Measurements from ENCODE around the gene CALCOCO1. TPM values are rescaled to one million over a fixed set of nuclear protein-coding genes. Genes with fewer than 3 reads are reported as not detected.
A peak's percentile ranks its signal among the peaks of the same experiment; 100 is the strongest.

Gene CALCOCO1
- total RNA-seq, 4 donors from 2014 or later, result 153 to 212 (median 155) TPM

- peaks cover 21 to 28% of the 10 kb centered on the region in 2 donors for H3K4me1 ChIP-seq
- no peaks in the 10 kb centered on the region for H3K27me3 ChIP-seq
- H3K36me3 ChIP-seq, result peaks cover 4 to 10% of the 10 kb centered on the region in 2 donors
- H3K9me3 ChIP-seq, result no peaks in the 10 kb centered on the region
- WGBS, 2 donors, result 57 to 72% methylated on average over 2 of the region's 2 CpGs
- H3K4me3 ChIP-seq (replicated peaks in 1 of 3), result no peak overlapping the region
- DNase-seq, result no peak
- intact Hi-C loops (cut with DNase I), result no loop called here
- TF ChIP-seq CTCF (IDR thresholded peaks at IDR 0.05), result no peak
- TF ChIP-seq POLR2A (IDR thresholded peaks at IDR 0.05), result no peak
- H3K27ac ChIP-seq, result peak overlapping the region; percentile 47 to 92 (median 79)
These were observed 67.7 kb downstream of the CALCOCO1 start for GRCh38 chr12:53659571-53659981.

- Histone ChIP-seq H3K4me1 (peaks cover 21 to 28% of the 10 kb centered on the region in 2 donors), H3K27ac (peak overlapping the region; percentile 47 to 92 (median 79)), H3K27me3 (no peaks in the 10 kb centered on the region), H3K4me3 (replicated peaks in 1 of 3) (no peak overlapping the region), H3K36me3 (peaks cover 0 to 10% of the 10 kb centered on the region in 2 donors), H3K9me3 (no peaks in the 10 kb centered on the region)
- 7 to 12% methylated on average over 3 of the region's 3 CpGs for WGBS, 2 donors
- peak; percentile 58 to 61 for DNase-seq
- no peak for TF ChIP-seq CTCF (IDR thresholded peaks at IDR 0.05)
- intact Hi-C loops (cut with DNase I), result no loop called here
These were observed 68.2 kb downstream of the CALCOCO1 start for GRCh38 chr12:53659011-53659551.

Other genes starting within 250 kb of the CALCOCO1 start
- gene MAP3K12, start 228.0 kb downstream of the CALCOCO1 start, total RNA-seq, result 10 to 100 TPM in 2 of 4 donors, 1 to 10 TPM in 2; 5.2 to 12.9 (median 10.6) TPM
- 10 to 100 TPM; 31.2 to 44.8 (median 34.7) TPM for gene TARBP2, start 226.2 kb downstream of the CALCOCO1 start, total RNA-seq
- gene NPFF, start 220.0 kb downstream of the CALCOCO1 start, total RNA-seq, result not detected
- gene ATF7, start 101.1 kb downstream of the CALCOCO1 start, total RNA-seq, result 10 to 100 TPM; 21.3 to 40.1 (median 37.6) TPM
- 100 to 1,000 TPM; 181 to 334 (median 259) TPM for gene ATP5MC2, start 51.4 kb downstream of the CALCOCO1 start, total RNA-seq
- not detected for gene CISTR, start 24.5 kb upstream of the CALCOCO1 start, total RNA-seq
- gene HOXC13, start 211.4 kb upstream of the CALCOCO1 start, total RNA-seq, result not detected
- not detected for gene HOXC12, start 227.5 kb upstream of the CALCOCO1 start, total RNA-seq
- gene HOXC11, start 245.7 kb upstream of the CALCOCO1 start, total RNA-seq, result not detected
- gene HOTAIR, start 247.5 kb upstream of the CALCOCO1 start, total RNA-seq, result not detected

Data from thyroid gland (tissue), 4 donors.